ENCODE results near the gene AHNAK.

Gene AHNAK

DNA sequence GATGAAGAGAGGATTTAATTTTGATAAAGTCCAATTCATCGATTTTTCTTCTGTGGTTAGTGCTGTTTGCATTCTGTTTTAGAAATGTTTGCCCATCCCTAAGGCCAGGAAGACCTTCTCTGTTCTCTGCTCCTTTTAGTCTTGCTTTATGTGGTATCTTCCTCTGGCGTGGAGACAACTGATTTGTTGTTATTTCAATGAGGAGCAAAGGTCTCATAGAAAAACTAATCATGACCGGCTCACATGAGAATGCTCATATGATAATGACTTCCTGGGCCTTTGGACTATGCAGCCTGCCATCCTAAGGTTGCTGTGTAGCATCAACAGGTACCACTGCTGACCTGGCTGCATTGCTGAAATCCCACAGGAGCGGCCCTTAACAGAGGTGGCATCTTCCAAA is 108.0 kb downstream of the AHNAK start (continued):
- TF ChIP-seq PPARA (CRISPR knock-in tag; IDR thresholded peaks at IDR 0.05; ENCODE audit: borderline replicate concordance) (no peak), TCF4 (CRISPR knock-in tag; IDR thresholded peaks at IDR 0.05; ENCODE audit: borderline replicate concordance) (no peak)

- ATAC-seq = no peak
- TF ChIP-seq ESRRG (CRISPR knock-in tag; IDR thresholded peaks at IDR 0.05) (no peak), ARNTL (CRISPR knock-in tag; IDR thresholded peaks at IDR 0.05; ENCODE audit: borderline replicate concordance, low read depth) (no peak), TCF4 (CRISPR knock-in tag; IDR thresholded peaks at IDR 0.05; ENCODE audit: borderline replicate concordance) (no peak), BACH2 (CRISPR knock-in tag; IDR thresholded peaks at IDR 0.05; ENCODE audit: borderline replicate concordance) (no peak), GLIS3 (CRISPR knock-in tag; IDR thresholded peaks at IDR 0.05) (no peak)
Measured at GRCh38 chr11:62437616-62438015, 109.0 kb downstream of the AHNAK start.

DNA sequence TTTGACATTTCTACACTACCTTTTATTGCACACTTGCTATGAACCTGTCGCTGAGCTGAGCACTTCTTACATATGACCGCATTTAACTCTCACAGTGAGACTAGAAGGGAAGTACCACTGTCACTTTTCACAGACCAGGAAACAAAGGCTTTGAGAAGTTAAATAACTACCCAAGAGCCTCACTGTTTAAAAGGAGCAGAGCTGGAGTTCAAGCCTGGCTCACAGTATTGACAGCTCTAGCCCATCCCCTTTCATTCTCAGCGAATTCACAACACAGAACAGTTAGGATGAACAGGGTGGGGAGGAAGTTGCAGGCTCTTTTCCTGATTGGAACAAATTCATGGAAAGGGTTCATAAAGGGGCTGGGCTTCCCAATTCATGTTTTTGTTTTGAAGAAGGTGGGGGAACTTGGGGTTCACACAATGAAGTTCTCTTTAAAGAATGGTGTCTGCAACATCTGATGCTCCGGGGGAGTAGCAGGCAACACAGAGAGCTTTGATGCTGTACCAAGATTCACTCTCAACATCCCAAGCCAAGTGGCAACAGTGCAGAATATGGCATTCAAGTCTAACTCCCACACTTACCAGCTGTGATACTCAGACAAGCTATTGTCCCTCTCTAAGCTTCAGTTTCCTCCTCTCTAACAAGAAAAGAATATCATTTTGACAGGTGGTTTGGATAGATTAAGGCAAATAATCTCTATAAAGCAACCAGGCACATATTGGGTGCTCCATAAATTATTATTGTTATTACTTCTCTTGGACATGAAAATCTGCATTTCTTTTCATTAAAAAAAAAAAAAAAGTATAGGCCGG is 110.6 kb downstream of the AHNAK start:
- no peak for ATAC-seq
- TF ChIP-seq ZFP3 (CRISPR knock-in tag; IDR thresholded peaks at IDR 0.05) = no peak
- no peak for TF ChIP-seq SNAI2 (CRISPR knock-in tag; IDR thresholded peaks at IDR 0.05)
- no peak for TF ChIP-seq OSR1 (CRISPR knock-in tag; IDR thresholded peaks at IDR 0.05)
- no peak for TF ChIP-seq ZNF70 (CRISPR knock-in tag; IDR thresholded peaks at IDR 0.05)
- TF ChIP-seq, protein P1, sequence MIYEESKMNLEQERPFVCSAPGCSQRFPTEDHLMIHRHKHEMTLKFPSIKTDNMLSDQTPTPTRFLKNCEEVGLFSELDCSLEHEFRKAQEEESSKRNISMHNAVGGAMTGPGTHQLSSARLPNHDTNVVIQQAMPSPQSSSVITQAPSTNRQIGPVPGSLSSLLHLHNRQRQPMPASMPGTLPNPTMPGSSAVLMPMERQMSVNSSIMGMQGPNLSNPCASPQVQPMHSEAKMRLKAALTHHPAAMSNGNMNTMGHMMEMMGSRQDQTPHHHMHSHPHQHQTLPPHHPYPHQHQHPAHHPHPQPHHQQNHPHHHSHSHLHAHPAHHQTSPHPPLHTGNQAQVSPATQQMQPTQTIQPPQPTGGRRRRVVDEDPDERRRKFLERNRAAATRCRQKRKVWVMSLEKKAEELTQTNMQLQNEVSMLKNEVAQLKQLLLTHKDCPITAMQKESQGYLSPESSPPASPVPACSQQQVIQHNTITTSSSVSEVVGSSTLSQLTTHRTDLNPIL (CRISPR knock-in tag; IDR thresholded peaks at IDR 0.05; ENCODE audit: low read depth) = no peak
- no peak for TF ChIP-seq ZC3H10 (CRISPR knock-in tag; IDR thresholded peaks at IDR 0.05)
- TF ChIP-seq ISL1 (CRISPR knock-in tag; IDR thresholded peaks at IDR 0.05) = no peak
- no peak for TF ChIP-seq TSHZ2 (CRISPR knock-in tag; IDR thresholded peaks at IDR 0.05)
- no peak for TF ChIP-seq RARB (CRISPR knock-in tag; IDR thresholded peaks at IDR 0.05)
- no peak for TF ChIP-seq CSRNP3 (CRISPR knock-in tag; IDR thresholded peaks at IDR 0.05)
- TF ChIP-seq, protein P2, sequence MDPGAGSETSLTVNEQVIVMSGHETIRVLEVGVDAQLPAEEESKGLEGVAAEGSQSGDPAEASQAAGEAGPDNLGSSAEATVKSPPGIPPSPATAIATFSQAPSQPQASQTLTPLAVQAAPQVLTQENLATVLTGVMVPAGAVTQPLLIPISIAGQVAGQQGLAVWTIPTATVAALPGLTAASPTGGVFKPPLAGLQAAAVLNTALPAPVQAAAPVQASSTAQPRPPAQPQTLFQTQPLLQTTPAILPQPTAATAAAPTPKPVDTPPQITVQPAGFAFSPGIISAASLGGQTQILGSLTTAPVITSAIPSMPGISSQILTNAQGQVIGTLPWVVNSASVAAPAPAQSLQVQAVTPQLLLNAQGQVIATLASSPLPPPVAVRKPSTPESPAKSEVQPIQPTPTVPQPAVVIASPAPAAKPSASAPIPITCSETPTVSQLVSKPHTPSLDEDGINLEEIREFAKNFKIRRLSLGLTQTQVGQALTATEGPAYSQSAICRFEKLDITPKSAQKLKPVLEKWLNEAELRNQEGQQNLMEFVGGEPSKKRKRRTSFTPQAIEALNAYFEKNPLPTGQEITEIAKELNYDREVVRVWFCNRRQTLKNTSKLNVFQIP (CRISPR knock-in tag; IDR thresholded peaks at IDR 0.05; ENCODE audit: borderline replicate concordance, low read depth) = no peak
- TF ChIP-seq CSDC2 (CRISPR knock-in tag; IDR thresholded peaks at IDR 0.05) = no peak
- no peak for TF ChIP-seq ZFP30 (CRISPR knock-in tag; IDR thresholded peaks at IDR 0.05)
- no peak for TF ChIP-seq ESRRG (CRISPR knock-in tag; IDR thresholded peaks at IDR 0.05)
- no peak for TF ChIP-seq GLIS3 (CRISPR knock-in tag; IDR thresholded peaks at IDR 0.05)
- TF ChIP-seq ZNF8 (CRISPR knock-in tag; IDR thresholded peaks at IDR 0.05) = no peak
- TF ChIP-seq PPARA (CRISPR knock-in tag; IDR thresholded peaks at IDR 0.05; ENCODE audit: borderline replicate concordance) = no peak
- TF ChIP-seq TOX (CRISPR knock-in tag; IDR thresholded peaks at IDR 0.05; ENCODE audit: borderline replicate concordance) = no peak
- no peak for TF ChIP-seq PATZ1 (CRISPR knock-in tag; IDR thresholded peaks at IDR 0.05; ENCODE audit: borderline replicate concordance)
- TF ChIP-seq ZNF565 (CRISPR knock-in tag; conservative IDR thresholded peaks at IDR 0.05; ENCODE audit: low read depth) = no peak

All from SK-N-SH treated with all-trans-retinoic acid at 6 μM for 48 hours (cell line).